ENCODE results near the gene NFKBIB.

DNA sequence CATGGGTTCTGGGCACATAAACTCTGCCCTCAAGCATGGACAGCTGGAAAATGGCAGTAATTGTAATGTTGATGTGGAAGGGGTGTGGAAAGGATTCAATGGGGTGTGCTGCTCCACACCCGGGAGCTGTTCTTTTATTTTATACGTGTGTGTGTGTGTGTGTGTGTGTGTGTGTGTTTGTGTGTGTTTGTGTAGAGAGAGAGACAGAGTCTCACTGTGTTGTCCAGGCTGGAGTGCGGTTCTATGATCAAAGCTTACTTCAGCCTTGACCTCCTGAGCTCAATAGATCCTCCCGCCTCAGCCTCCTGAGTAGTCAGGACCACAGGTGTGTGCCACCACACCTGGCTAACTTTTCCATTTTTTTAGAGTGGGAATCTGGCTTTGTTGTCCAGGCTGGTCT lies 33.8 kb downstream of the NFKBIB start:
- TF ChIP-seq POLR2A (IDR thresholded peaks at IDR 0.05; ENCODE audit: low read length) (no peak), GATA1 (IDR thresholded peaks at IDR 0.05; ENCODE audit: low read depth, low read length) (no peak)
